HS-5 (cell line): Measurements from ENCODE around the gene GBP7.
"Not testable (repeated sequence)": the region's sequence is repeated elsewhere in the genome, so short reads cannot be mapped to it uniquely, and the experiment has no call there.

Experiments
- DNase-seq: peaks from one replicate; pipeline ENCODE4 v3.0.0-alpha.2; 2012; ENCODE audit warnings: low read depth

GBP7 gene

DNA sequence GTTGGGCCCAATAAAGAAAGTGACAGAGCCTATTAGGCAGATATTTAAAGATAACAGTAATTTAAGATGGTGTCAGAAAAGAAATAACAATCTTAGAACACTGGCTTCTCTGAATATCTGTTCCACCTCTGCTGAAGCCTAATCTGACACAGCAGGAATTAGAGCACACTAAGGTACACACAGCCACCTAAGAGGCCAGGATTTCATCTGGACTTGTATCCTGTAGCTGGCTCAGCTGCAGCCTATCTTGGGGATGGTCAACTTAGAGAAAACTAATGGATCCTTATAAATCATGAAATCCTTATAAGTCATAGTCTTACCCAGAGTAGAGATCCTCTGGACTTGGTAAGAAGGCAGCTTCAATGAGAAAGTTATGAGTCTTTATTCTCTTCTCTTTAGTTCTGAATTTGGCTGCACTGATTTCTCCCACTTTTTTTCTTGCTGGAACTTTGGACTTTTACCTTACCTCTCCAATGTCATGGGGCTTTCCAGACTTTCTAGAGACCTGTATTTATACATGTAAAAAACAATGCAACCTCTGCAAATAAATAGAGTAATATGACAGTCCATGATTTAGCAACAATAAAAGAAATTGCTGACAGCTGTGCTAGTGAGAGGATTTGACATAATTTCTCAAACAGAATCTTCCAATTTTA lies at the start of gene GBP7:
Gene GBP7 (minus strand): TSS at position 403 of the 656 bp plus-strand sequence. CDS start 4,068 bp downstream, outside the sequence.
- no peak for DNase-seq

DNA sequence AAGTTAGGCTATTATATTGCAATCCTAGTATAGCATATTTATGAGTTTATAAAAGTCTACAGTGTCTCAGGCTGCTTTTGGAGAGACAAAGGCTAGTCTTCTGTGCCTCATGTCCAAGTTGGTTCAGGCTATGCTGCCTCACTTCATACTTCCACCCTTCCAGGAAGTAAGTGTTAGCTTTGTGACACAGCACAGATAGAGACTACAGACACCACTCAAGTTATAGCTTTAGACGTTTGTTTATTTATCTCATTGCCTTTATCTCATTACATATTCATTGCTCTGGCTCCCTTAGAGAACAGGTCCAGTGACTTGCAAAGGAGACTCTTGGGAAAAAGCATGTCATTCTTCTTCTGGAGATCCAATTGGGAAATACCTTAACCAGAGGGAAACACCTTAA lies 45.5 kb upstream of the GBP7 start:
- DNase-seq: no peak

GRCh38 chr1:89219851-89220250 lies 44.0 kb upstream of the GBP7 start:
- DNase-seq: not testable (repeated sequence)

- not testable (repeated sequence) for DNase-seq
These were observed 43.1 kb upstream of the GBP7 start for GRCh38 chr1:89218941-89219340.

DNA sequence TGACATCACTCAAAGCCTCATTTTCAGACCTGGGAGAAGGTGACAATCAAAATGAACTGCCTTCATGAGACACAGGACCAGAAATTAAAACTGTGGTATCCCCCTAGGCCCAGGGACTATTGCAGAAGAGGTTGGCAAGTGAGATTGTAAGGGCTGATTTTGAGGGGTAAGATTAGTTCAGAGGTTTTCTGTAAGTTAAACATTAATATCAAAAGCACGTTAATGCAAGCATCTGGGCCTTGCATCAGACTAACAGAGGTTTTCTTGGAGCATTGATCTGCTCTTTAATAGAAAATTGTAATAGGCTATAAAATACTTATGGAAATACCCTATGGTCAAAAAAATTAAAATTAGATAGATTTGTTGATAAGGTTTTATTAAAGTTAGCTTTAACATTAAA lies 37.5 kb upstream of the GBP7 start:
- DNase-seq: no peak

DNA sequence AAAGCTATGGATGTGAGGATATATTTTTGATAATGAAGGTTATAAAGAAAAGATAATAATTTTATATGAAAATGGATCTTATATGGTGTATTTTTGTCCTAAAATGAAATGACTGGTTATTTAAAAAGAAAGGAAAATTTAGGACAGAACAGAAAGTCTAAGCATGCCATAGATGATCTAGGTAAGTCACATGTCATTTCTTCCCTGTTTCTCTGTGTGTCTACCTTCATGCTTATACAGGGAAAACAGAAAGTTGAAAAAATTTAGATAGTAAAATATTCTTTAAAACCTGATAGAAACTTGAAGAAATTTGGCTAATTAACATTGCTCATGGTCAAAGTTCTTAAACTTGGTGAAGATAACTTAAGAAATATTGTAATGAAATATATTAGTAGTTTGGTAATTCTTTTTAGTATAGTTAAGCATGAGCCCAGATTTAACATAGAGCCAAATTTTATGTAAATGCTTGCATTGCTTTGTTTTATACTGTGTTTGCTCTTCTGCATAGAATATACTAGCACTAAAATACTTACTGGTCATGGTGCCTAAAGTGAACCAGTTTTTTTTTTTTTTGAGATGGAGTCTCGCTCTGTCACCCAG lies 35.3 kb upstream of the GBP7 start:
- no peak for DNase-seq

DNA sequence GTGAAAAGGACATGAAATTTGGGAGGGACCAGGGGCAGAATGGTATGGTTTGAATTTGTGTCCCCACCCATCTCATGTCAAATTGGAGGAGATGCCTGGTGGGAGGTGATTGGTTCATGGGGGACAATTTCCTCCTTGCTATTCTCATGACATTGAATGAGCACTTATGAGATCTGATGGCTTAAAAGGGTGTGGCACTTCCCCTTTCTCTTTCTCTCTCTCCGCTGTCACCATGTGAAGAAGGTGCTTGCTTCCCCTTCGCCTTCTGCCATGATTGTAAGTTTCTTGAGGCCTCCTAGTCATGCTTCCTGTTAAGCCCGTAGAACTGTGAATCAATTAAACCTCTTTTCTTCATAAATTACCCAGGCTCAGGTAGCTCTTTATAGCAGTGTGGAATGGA lies 30.6 kb upstream of the GBP7 start:
- DNase-seq: no peak

DNA sequence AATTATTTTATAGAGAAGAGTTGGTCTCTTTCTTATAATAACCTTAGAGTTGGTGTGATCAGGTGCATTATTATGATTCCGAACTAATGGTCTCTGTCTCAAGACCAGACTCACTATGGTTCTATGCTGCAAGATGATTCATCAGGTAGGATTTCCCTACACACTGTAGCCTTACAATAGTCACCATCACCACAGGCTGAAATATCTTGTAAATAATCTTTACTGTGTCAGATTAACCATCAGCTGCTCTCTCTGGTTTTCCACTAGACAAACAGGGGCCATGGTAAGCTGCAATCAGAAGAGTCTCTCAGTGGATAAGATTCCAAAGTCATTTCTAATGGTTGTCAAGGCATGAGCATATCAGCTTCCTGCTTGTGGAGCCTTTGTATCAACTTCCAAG lies 27.4 kb upstream of the GBP7 start:
- no peak for DNase-seq

- DNase-seq: no peak
These were observed 25.4 kb upstream of the GBP7 start for GRCh38 chr1:89201106-89201794.

DNA sequence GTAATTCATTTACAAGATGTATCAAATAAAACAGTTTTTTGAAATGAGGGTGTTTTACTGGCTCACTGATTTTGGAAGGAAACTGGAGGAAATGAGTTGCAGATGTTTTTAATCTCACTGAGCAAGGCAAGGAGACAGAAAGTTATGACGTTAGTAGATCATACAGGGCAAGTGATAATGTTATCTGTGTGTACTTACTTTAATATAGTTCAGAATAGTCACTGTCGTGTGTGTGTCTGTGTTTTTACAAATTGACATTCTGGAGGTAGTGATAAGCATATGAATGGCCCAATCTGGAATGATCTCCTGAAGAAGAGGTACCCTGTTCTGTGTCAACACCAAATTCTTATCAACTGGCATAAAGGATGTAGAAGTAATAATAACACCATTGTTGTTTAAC lies 24.9 kb upstream of the GBP7 start:
- DNase-seq: no peak

DNA sequence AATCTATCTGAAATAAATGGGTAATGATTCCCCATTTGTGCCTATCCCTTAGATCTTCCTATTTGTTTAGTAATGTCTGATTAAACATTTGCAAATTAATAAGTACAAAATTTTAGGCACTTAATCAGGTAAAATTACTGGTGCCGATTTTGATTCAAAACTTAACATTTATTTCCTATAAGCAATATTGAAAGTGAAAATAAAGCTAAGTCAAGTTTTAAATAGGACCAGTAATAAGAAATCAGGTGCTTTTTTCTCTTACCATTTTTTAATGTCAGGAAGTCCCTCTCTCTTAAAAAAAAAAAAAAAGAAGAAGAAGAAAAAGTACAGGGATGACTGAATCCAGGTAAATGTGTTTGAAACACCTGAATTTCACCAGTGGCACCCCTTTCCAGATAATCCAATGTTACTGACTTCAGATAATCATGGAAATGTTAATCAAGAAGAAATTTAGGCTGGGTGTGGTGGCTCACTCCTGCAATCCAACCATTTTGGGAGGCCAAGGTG lies 23.8 kb upstream of the GBP7 start:
- DNase-seq: no peak

DNA sequence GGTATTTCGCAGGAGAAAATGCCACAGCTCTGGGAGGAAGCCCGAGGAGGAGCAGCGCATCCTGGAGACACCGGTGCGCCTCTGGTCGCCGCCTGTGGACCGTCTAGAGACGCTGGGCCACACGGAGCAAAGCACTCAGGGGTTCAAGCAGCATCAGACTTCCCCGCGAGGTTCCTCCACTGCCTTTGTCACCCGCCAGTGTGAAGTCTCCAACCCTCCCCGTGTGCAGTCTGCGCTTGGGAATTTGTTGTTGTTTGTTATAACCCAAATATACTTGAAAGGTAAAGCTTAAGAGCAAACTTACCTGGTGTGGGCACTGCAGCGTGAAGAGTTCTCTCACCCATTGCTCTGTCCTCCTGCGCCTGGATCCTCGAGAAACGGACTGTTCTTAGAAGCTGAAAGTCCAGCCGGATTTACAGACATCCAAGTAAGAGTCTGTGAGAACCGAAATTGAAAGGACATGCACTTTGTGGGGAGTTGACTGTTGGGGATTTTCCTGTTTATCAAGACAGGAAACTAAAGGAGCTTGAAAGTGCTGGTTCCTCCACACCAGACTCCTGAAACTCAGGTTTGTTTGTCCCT lies 22.8 kb upstream of the GBP7 start, which contains the start of gene GBP4:
Gene GBP4 (minus strand): TSS at position 452 of the 582 bp plus-strand sequence. CDS start 108 bp downstream, at position 344.
- DNase-seq: no peak

DNA sequence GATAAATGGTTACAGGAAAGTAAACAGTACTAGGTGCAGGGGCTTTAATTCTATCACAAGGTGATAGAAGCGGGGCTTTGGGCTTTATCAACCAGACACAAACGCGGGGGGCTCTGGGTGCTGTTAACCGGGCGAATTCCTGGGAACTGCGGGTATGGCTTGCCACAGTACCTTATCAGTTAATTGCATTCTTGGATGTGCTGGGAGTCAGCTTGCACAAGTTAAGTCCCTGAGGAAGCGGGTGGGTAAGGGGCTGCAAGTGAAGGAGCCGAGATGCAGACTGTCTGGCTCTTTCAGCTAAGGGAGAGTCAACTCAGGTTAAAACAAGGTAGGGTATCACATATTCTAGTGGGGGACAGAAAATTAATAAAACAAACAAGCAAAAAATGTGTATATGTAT lies 22.3 kb upstream of the GBP7 start:
- no peak for DNase-seq

GRCh38 chr1:89195476-89195875 lies 19.7 kb upstream of the GBP7 start:
- no peak for DNase-seq

DNA sequence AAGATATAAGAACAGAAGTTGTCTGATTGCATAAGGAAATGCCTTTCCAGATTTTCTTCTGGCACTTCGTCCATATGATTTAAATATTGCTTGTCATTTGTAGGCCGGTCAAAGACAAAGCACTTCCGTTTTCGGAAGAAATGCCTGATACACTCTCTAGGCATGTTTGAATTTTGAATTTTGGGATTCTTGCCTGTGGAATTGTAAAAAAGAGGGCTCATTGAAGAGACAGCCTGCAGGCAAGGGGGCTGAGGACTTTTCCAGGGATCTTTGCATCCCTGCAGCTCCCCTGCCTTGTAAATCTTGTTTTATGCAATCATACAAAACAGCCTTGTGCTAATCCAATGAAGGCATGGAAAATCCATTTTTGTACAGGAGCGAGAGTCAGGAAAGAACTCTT lies 15.5 kb upstream of the GBP7 start:
- DNase-seq: no peak

DNA sequence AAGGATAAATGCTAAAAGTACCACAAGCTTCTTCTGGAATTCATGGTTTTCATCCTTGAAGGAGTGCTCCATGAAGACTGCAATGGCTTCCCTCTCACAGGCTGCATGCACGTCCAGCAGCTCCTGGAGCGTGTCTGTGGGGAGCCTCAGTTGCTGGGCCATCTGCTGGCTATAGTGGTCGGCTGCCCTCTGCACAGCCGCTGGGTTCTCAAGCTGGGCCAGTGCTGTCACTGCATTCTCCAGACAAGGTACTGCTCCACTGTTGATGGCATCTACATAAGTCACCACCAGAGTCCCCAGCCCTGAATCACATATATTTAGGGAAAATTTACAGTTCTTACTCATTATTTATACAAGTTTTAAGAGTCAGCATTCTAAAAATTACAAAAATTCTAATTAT lies 14.2 kb upstream of the GBP7 start:
- no peak for DNase-seq

DNA sequence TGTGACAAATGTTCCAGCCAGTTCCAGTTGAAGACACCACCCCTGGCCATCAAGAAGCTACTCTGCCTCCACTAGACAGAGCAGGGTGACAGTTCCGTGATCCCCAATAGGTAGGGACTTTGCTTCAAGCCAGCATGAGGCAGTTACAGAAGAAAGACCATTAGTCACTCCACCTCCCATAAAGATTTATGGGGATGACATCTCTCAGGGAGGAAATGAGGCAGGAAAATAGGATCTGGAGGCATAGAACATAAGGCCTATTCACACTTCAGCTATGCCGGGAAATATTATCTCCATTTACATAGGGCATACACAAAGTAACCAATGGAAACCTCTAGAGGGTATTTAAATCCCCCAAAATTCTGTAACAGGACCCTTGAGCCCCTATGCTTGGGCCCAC lies 3.5 kb upstream of the GBP7 start:
- DNase-seq: no peak

DNA sequence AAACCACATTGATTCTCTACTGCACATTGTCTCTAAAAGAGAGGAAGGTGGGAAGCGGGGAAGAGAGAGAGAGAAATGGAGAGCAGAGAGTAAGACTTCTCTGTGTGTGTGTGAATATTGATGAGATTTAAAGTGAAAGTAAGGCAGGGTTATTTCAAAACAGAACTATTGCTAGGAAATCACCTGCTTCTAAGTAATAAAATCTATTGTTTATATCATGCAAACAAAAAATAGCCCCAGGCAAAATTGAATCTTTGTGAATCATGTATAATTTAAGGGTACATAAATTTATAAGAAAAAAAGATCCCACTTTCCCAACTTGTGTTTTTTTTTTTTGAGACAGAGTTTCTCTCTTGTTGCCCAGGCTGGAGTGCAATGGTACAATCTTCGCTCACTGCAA lies 1.2 kb upstream of the GBP7 start:
- DNase-seq: no peak

DNA sequence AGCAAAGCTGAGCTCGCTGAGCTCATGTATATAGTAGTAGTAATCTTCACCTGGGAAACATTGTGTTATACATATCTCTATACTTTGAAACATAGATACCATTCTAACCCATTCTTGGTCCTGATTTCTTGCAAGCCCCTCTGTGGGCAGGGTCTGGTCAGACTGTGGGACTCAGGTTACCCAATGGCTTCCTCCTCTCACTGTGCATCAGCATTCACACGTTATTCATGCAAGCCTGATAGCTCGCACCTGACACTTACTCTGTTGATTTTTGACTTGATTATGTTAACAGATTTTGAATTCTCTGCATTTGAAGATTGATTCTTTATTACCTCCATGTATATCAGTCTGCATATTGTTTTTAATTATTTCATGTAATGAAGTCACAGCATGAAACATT lies 1.3 kb downstream of the GBP7 start:
- DNase-seq: no peak

- no peak for DNase-seq
These were observed 3.2 kb downstream of the GBP7 start for GRCh38 chr1:89172468-89173143.

- no peak for DNase-seq
These were observed 4.8 kb downstream of the GBP7 start for GRCh38 chr1:89171067-89171438.
